ENCODE data around the gene LRRC26.

GRCh38 chr9:137150617-137151457, 19.0 kb downstream of the LRRC26 start:
- TF ChIP-seq CTCF (conservative IDR thresholded peaks at IDR 0.05; ENCODE audit: low read depth, low read length) (no peak), EZH2phosphoT487 (IDR thresholded peaks at IDR 0.05; ENCODE audit: borderline replicate concordance, low read length) (no peak), EZH2 (IDR thresholded peaks at IDR 0.05; ENCODE audit: low read length, unreplicated experiment) (no peak)

Data from PC-3 (cell line).